ENCODE data around the gene VCL. TPM values are rescaled to one million over a fixed set of nuclear protein-coding genes. Genes with fewer than 3 reads are reported as not detected.

VCL gene
- total RNA-seq, 1 donor from 2014 or later = 107 TPM

GRCh38 chr10:74047304-74047703 lies 49.4 kb downstream of the VCL start:
- Mint-ChIP-seq H3K4me1 (ENCODE audit: low read depth) (peaks cover 1% of the 10 kb centered on the region), H3K27ac (no peak overlapping the region), H3K36me3 (ENCODE audit: insufficient read depth) (peaks cover 16% of the 10 kb centered on the region), H3K27me3 (no peaks in the 10 kb centered on the region), H3K4me3 (ENCODE audit: low read depth) (no peak overlapping the region), H3K9me3 (ENCODE audit: low read depth) (no peaks in the 10 kb centered on the region)
- TF ChIP-seq CTCF (IDR thresholded peaks at IDR 0.05; ENCODE audit: unreplicated experiment) = no peak
- no peak for DNase-seq (ENCODE audit: low spot score, unreplicated experiment)

DNA sequence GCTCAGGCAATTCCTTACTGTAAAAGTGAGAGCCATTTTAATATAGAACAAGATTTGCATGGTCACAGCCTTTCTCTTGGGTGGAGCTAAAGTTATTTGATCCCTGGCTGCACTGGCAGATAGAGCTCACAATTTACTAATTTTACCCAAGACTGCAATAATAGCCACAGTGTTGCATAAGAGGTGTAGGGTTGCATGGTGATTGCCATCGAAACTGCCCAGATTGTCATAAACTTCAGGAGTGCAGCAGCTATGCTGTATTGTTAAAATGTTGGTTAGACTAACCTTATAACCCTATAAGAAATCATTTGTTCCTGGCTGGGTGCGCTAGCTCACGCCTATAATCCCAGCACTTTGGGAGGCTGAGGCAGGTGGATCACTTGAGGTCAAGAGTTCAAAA lies 50.0 kb downstream of the VCL start:
- DNase-seq (ENCODE audit: low spot score, unreplicated experiment) = no peak
- TF ChIP-seq CTCF (IDR thresholded peaks at IDR 0.05; ENCODE audit: unreplicated experiment) = no peak
- H3K4me1 Mint-ChIP-seq (ENCODE audit: low read depth) = peaks cover 1% of the 10 kb centered on the region
- no peak overlapping the region for H3K27ac Mint-ChIP-seq
- H3K27me3 Mint-ChIP-seq = no peaks in the 10 kb centered on the region
- peaks cover 16% of the 10 kb centered on the region for H3K36me3 Mint-ChIP-seq (ENCODE audit: insufficient read depth)
- no peaks in the 10 kb centered on the region for H3K9me3 Mint-ChIP-seq (ENCODE audit: low read depth)
- H3K4me3 Mint-ChIP-seq (ENCODE audit: low read depth) = no peak overlapping the region

GRCh38 chr10:74048433-74048832 lies 50.5 kb downstream of the VCL start:
- Mint-ChIP-seq H3K9me3 (ENCODE audit: low read depth) (no peaks in the 10 kb centered on the region), H3K27ac (no peak overlapping the region), H3K4me1 (ENCODE audit: low read depth) (peaks cover 1% of the 10 kb centered on the region), H3K27me3 (no peaks in the 10 kb centered on the region), H3K4me3 (ENCODE audit: low read depth) (no peak overlapping the region), H3K36me3 (ENCODE audit: insufficient read depth) (peaks cover 16% of the 10 kb centered on the region)
- no peak for DNase-seq (ENCODE audit: low spot score, unreplicated experiment)
- TF ChIP-seq CTCF (IDR thresholded peaks at IDR 0.05; ENCODE audit: unreplicated experiment) = no peak

DNA sequence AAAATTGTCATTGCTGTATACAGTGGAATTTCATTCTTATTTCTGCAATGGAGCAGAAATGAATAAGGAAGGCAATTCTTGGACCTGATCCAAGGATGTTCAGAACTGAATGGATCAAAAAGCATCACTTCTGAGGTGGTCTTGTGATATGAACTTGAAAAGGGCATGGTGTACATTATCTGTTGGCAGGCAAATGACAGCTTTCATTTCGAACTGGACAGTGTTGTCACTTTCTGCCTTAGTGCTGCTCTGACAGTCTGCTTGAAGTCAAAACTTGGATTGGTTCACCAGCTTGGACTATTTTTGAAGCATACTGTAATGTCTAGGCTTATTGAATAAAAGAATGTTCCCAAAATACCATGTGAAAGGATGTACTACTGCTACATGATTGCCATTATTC lies 52.0 kb downstream of the VCL start:
- Mint-ChIP-seq H3K36me3 (ENCODE audit: insufficient read depth) (peaks cover 8% of the 10 kb centered on the region), H3K9me3 (ENCODE audit: low read depth) (no peaks in the 10 kb centered on the region), H3K4me3 (ENCODE audit: low read depth) (no peak overlapping the region), H3K27ac (no peak overlapping the region), H3K4me1 (ENCODE audit: low read depth) (peaks cover 4% of the 10 kb centered on the region), H3K27me3 (no peaks in the 10 kb centered on the region)
- no peak for DNase-seq (ENCODE audit: low spot score, unreplicated experiment)
- TF ChIP-seq CTCF (IDR thresholded peaks at IDR 0.05; ENCODE audit: unreplicated experiment) = no peak

- Mint-ChIP-seq H3K4me3 (ENCODE audit: low read depth) (no peak overlapping the region), H3K9me3 (ENCODE audit: low read depth) (no peaks in the 10 kb centered on the region), H3K27ac (no peak overlapping the region), H3K36me3 (ENCODE audit: insufficient read depth) (peaks cover 6% of the 10 kb centered on the region), H3K27me3 (no peaks in the 10 kb centered on the region), H3K4me1 (ENCODE audit: low read depth) (peaks cover 5% of the 10 kb centered on the region)
- no peak for TF ChIP-seq CTCF (IDR thresholded peaks at IDR 0.05; ENCODE audit: unreplicated experiment)
- no peak for DNase-seq (ENCODE audit: low spot score, unreplicated experiment)
These were observed 52.7 kb downstream of the VCL start for GRCh38 chr10:74050653-74051052.
